Measurements from ENCODE around the gene RNFT2.
A peak's percentile ranks its signal among the peaks of the same experiment; 100 is the strongest.
"Not testable (repeated sequence)": the region's sequence is repeated elsewhere in the genome, so short reads cannot be mapped to it uniquely, and the experiment has no call there.

Gene RNFT2

DNA sequence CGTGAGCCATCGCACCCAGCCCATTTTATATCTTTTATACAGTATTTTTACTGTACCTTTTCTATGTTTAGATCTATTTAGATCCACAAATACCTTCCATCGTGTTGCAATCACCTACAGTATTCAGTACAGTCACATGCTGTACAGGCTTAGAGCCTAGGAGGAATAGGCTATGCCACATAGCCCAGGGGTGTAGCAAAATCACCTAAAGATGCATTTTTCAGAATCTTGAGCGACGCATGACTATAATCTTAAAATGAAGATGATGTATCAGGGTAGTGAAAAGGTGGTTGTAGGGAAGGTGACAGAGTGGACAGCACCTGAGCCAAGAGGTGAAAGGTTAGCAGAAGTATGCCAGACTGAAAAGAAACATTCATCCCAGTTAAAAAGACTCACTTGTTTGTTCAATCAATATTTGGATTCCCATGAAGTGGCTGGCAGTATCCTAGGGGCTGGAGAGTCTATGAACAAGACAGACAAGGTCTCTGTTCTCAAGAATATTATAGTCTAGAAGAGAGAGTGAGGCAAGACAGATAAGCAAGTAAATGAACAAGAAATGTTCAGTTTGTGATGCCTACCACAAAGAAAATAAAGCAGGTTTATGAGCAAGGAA, 3.9 kb upstream of the RNFT2 start:
- no peak overlapping the region for H3K4me3 ChIP-seq (ENCODE audit: low read depth, low read length)
- DNase-seq (ENCODE audit: low read depth): no peak
- TF ChIP-seq, protein P1, sequence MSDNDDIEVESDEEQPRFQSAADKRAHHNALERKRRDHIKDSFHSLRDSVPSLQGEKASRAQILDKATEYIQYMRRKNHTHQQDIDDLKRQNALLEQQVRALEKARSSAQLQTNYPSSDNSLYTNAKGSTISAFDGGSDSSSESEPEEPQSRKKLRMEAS (IDR thresholded peaks at IDR 0.05; ENCODE audit: low read depth, low read length): no peak
- TF ChIP-seq POLR2A (IDR thresholded peaks at IDR 0.05; ENCODE audit: extremely low read depth, insufficient read length) (no peak), MYC (IDR thresholded peaks at IDR 0.05; ENCODE audit: low read depth, low read length) (no peak)
- TF ChIP-seq, protein P2, sequence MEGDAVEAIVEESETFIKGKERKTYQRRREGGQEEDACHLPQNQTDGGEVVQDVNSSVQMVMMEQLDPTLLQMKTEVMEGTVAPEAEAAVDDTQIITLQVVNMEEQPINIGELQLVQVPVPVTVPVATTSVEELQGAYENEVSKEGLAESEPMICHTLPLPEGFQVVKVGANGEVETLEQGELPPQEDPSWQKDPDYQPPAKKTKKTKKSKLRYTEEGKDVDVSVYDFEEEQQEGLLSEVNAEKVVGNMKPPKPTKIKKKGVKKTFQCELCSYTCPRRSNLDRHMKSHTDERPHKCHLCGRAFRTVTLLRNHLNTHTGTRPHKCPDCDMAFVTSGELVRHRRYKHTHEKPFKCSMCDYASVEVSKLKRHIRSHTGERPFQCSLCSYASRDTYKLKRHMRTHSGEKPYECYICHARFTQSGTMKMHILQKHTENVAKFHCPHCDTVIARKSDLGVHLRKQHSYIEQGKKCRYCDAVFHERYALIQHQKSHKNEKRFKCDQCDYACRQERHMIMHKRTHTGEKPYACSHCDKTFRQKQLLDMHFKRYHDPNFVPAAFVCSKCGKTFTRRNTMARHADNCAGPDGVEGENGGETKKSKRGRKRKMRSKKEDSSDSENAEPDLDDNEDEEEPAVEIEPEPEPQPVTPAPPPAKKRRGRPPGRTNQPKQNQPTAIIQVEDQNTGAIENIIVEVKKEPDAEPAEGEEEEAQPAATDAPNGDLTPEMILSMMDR (IDR thresholded peaks at IDR 0.05; ENCODE audit: low read depth, low read length): no peak

DNA sequence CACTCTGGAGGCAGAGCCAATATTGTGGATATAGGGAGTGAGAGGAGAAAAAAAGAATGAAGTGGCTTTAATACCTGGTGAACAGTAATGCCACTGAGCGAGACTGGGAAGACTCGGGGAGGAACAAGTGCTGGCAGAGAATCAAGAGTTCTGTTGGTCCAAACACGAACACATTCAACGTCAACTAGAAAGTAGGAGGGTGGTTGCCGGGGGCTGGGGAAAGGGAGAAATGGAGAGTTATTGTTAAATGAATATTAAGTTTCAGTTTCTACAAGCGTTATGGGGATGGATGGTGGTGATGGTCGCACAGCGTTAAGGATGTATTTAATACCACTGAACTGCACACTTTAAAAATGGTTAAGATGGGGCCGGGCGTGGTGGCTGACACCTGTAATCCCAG, 3.0 kb upstream of the RNFT2 start:
- H3K4me3 ChIP-seq (ENCODE audit: low read depth, low read length): no peak overlapping the region
- DNase-seq (ENCODE audit: low read depth): no peak
- TF ChIP-seq, protein P1 (IDR thresholded peaks at IDR 0.05; ENCODE audit: low read depth, low read length): no peak
- TF ChIP-seq, protein P2 (IDR thresholded peaks at IDR 0.05; ENCODE audit: low read depth, low read length): no peak
- no peak for TF ChIP-seq MYC (IDR thresholded peaks at IDR 0.05; ENCODE audit: low read depth, low read length)
- no peak for TF ChIP-seq POLR2A (IDR thresholded peaks at IDR 0.05; ENCODE audit: extremely low read depth, insufficient read length)

DNA sequence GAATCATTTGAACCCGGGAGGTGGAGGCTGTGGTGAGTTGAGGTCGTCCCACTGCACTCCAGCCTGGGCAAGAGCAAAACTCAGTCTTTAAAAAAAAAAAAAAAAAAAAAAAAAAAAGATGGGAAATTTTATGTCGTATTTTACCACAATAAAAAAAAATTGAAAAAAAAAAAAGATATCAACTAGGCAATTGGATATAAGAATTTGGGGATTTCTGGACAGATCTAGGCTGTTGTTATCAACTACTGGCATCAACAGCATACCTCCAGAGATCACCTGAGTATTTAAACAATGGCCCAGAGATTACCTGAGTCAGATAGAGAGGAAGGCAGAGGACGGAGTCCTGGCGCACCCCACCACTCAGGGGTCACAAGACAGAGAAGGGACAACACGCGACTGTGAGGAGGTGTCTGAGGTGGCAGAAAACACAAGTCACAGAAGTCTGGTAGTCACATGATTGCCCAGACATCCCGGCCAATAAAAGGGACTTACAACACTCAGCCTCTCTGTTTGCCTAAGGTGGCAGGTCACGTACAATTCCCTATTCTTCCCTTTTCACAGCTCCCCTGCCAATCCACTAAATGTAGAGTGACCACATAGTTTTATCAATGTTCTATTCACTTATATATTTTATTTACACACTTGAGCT, 2.0 kb upstream of the RNFT2 start:
- H3K4me3 ChIP-seq (ENCODE audit: low read depth, low read length): peak overlapping the region; percentile 92
- no peak for TF ChIP-seq POLR2A (IDR thresholded peaks at IDR 0.05; ENCODE audit: extremely low read depth, insufficient read length)
- TF ChIP-seq, protein P1 (IDR thresholded peaks at IDR 0.05; ENCODE audit: low read depth, low read length): no peak
- TF ChIP-seq, protein P2 (IDR thresholded peaks at IDR 0.05; ENCODE audit: low read depth, low read length): no peak
- no peak for TF ChIP-seq MYC (IDR thresholded peaks at IDR 0.05; ENCODE audit: low read depth, low read length)
- DNase-seq (ENCODE audit: low read depth): peak; percentile 38

DNA sequence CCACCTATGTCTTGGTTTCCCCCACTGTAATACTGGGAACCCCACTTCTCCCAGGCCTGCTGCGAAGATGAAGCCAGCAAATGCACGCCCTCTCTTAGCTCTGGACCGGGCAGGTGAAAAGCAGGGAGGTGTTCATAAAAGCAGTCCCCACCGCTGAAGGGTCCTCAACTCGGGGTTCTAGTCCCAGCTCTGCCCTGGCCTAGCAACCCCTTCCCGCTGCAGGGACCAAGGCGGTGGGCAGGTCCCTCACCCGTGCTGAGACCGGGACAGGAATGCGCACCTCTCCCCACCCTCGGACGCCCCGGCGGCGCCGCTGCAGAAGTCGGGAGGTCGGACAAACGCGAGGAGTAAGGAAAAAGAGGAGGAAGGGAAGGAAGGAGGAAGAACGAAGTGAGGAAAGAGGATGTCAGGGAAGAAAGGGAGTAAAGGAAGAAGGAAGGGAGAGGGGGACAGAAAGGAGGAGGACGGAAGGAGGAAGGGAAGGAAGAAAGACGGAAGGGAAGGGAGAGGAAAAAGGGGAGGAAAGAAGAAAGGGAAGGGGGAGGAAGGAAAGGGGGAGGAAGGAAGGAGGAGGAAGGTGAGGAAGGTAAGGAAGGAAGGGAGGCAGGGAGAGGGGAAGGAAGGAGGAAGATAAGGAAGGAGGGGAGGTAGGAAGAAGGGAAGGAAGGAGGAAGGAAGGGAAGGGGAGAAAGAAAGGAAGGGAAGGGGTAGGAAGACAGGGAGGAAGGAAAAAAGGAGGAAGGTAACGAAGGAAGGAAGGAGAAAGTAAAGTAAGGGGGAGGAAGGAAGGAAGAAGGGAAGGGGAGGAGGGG, 947 bp upstream of the RNFT2 start:
- no peak for TF ChIP-seq MYC (IDR thresholded peaks at IDR 0.05; ENCODE audit: low read depth, low read length)
- TF ChIP-seq, protein P1 (IDR thresholded peaks at IDR 0.05; ENCODE audit: low read depth, low read length): no peak
- TF ChIP-seq, protein P2 (IDR thresholded peaks at IDR 0.05; ENCODE audit: low read depth, low read length): no peak
- DNase-seq (ENCODE audit: low read depth): peak; percentile 35
- peak overlapping the region; percentile 92 for H3K4me3 ChIP-seq (ENCODE audit: low read depth, low read length)

DNA sequence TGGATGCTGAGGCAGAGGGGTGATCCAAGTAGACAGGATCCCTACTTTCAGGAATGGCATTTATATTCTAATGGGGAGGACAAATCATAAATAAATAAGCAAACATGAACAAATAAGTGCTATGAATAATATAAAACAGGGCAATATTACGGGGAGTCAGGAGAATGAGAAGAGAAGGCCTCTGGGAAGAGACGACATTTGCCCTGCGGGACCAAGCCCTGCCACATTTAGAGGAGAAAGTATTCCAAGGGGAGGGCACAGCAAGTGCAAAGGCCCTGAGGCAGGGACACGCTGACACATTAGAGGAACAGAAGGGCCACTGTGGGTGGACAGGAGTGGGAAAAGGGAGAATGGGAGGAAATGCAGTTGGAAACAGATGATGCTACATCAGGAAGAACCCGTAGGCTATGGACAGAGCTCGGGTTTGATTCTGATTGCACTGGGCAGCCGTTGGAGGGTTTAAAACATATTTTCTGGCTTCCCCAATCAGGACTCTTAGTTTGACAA, 1.3 kb downstream of the RNFT2 start:
- DNase-seq (ENCODE audit: low read depth): no peak
- TF ChIP-seq, protein P1 (IDR thresholded peaks at IDR 0.05; ENCODE audit: low read depth, low read length): no peak
- no peak for TF ChIP-seq MYC (IDR thresholded peaks at IDR 0.05; ENCODE audit: low read depth, low read length)
- TF ChIP-seq, protein P2 (IDR thresholded peaks at IDR 0.05; ENCODE audit: low read depth, low read length): no peak
- TF ChIP-seq POLR2A (IDR thresholded peaks at IDR 0.05; ENCODE audit: extremely low read depth, insufficient read length): no peak
- H3K4me3 ChIP-seq (ENCODE audit: low read depth, low read length): no peak overlapping the region

DNA sequence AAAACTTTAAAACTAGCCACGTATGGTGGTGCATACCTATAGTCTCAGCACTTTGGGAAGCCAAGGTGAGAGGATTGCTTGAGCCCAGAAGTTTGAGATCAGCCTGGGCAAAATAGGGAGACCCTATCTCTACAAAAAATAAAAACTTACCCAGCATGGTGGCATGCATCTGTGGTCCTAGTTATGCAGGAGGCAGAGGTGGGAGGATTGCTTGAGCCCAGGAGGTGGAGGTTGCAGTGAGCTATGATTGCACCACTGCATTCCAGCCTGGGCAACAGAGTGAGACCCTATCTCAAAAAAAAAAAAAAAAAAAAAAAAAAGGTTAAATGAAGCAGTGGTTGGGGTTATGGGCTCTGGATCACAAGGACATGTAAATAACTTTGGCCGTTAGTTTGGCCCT, 4.7 kb downstream of the RNFT2 start:
- DNase-seq (ENCODE audit: low read depth): not testable (repeated sequence)

More for the DNA sequence above, 4.7 kb downstream of the RNFT2 start:
- H3K4me3 ChIP-seq (ENCODE audit: low read depth, low read length): not testable (repeated sequence)
